ENCODE results near the gene CAPN8.

- TF ChIP-seq EZH2 (IDR thresholded peaks at IDR 0.05; ENCODE audit: insufficient read depth, low read length), result no peak
- TF ChIP-seq CTCF (IDR thresholded peaks at IDR 0.05; ENCODE audit: insufficient read depth, low read depth, low read length), result peak; percentile 58
These were observed 44.1 kb upstream of the CAPN8 start for GRCh38 chr1:223709598-223709997.
